Ureter (tissue), 1 donor: ENCODE data around the gene CHST11. TPM values are rescaled to one million over a fixed set of nuclear protein-coding genes. Genes with fewer than 3 reads are reported as not detected.

ENCODE experiments used
- DNase-seq: peaks from one replicate; pipeline ENCODE4 v3.0.0-alpha.2; 2020; ENCODE audit warnings: low spot score
- total RNA-seq: library from RNA; stranded (reverse); gene quantifications from one replicate; pipeline ENCODE4 v1.2.4, GENCODE V29; 2023
- donor health status: DM: yes; HTN: yes; CAD: no.

Gene CHST11
- total RNA-seq, 1 donor from 2014 or later = 10.8 TPM

DNA sequence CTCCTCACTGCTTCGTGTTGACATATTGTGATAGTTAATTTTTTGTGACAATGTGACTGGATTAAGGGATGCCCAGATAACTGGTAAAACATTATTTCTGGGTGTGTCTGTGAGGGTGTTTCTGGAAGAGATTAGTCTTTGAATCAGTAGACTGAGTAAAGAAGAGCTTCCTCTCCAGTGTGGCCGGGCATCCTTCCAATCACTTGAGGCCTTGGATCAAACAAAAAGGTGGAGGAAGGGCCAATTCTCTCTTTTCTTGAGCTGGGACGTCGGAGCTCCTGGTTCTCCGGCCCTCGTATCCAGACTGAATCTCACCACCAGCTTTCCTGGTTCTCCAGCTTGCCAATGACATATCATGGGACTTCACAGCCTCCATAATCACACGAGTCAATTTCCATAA lies 240.4 kb downstream of the CHST11 start:
- no peak for DNase-seq

DNA sequence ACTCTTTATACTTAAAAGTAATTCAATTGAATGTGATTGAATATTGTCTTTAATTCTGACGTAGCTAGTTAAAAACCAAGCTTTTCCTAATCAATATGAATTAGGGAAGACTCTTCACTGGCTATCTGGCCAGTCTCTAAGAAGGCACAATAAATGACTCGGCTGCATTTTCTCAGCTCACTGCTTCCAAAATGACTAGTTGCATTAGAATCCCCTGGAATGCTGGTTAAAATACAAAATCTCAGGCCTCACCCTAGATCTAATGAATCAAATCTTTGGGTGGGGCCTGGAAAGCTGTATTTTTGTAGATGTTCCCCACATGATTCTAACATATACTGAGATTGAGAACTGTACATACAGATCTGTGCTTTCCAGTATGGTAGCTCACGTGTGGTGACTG lies 242.1 kb downstream of the CHST11 start:
- DNase-seq = no peak

- DNase-seq = no peak
Measured at GRCh38 chr12:104699489-104700190, 242.9 kb downstream of the CHST11 start.

- no peak for DNase-seq
Measured at GRCh38 chr12:104700324-104700723, 243.6 kb downstream of the CHST11 start.

DNA sequence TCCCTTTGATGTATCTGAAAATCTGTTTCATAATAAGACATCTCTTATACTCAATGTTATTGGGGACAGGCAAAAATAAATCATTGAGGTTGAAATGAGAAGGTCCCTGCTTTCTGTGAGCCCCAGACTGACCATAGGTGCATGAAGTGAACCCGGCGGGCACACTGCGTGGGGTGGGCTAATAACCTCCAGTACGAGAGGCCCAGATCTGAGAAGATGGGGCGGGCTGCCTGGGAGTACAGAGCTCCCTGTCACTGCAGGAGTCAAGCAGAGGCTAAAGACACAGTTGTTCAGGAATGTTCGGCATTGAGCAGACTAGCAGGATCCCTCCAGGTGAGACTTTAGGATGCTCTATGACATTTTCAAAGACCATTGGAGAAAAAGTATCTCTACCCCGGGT lies 244.6 kb downstream of the CHST11 start:
- DNase-seq = no peak

DNA sequence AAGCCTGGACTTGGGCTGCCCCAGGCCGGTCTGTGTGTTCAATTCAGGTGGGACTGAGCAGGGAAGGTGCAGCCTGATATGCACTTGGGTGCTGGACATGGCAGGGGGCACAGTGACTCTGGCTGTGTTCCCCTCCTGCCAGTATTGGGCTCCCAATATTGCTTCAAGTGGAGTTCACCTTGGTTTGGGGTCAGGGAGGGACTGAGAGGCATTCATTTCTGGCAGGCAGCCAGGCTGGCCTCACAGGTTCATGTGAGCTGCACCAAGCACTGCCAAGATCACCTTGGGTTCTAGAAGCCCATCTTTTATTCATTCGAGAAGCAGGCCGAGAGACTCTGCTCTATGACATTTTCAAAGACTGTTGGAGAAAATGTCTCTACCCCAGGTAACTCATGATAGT lies 245.0 kb downstream of the CHST11 start:
- no peak for DNase-seq

GRCh38 chr12:104702565-104703139 lies 245.9 kb downstream of the CHST11 start:
- no peak for DNase-seq

DNA sequence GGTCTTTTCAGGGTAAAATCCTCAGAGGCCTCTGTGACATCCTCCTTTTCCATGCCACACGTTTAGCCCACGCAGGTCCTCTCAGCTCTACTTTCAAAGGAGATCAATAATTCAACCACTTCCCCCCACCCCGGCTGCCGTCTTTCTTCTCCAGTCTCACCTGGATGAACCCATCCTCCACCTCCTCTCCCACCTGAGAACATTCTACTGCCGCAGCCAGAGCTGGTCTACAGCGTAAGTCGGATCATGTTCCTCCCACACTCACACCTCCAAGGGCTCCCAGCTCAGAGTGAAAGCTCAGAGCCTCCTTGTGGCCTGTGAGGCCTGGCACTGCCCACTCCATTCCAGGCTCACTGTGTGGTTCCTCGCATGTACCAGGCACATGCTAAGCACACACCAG lies 246.6 kb downstream of the CHST11 start:
- no peak for DNase-seq

DNA sequence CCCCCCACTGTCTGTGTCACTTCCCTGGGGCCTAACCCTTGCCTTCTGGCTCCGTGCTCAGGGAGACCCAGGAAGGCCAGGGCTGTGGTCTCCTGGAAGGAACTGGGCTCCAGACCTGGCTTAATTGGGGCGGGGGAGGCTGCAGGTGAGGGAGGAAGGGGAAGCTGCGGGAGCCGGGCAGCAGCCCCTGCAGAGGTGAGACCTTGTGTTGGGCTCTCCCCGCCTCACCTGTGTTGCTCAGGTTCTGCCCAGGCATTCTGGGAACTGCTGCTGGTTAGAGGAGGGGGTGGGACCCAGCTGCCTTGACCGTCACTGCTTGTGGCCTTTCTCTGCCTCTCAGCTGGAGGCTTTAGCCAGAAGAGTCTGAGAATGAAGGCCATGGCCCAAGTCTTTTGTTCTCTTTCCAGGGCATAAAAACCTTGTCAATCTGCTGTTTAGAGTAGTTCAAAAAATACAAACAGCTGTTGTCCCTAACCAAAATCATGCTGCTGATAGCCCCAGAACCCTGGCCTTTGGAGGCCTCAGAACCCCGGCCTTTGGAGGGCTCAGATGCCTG lies 247.6 kb downstream of the CHST11 start:
- DNase-seq = no peak

- DNase-seq = no peak
Measured at GRCh38 chr12:104707194-104707593, 250.4 kb downstream of the CHST11 start.

GRCh38 chr12:104707794-104708558 lies 251.2 kb downstream of the CHST11 start:
- DNase-seq = no peak

DNA sequence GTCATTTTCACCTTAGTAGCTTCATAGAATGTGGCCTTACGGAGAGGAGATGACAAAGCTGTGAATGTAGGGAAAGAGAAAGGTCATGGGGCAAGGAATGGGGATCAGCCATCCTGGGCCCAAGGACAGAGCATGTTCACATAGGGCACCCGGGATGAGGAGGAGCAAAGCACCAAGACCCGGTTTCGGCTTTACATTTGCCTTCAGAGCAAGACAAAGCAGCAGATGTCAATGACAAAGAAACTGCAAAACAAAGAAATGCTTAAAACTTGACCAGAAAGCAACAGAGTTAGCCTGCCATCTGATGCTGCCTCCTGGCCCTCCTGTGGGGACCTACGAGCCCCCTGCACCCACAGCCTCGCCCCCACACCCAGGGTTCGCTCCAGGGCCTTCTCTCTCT lies 252.1 kb downstream of the CHST11 start:
- DNase-seq = no peak

DNA sequence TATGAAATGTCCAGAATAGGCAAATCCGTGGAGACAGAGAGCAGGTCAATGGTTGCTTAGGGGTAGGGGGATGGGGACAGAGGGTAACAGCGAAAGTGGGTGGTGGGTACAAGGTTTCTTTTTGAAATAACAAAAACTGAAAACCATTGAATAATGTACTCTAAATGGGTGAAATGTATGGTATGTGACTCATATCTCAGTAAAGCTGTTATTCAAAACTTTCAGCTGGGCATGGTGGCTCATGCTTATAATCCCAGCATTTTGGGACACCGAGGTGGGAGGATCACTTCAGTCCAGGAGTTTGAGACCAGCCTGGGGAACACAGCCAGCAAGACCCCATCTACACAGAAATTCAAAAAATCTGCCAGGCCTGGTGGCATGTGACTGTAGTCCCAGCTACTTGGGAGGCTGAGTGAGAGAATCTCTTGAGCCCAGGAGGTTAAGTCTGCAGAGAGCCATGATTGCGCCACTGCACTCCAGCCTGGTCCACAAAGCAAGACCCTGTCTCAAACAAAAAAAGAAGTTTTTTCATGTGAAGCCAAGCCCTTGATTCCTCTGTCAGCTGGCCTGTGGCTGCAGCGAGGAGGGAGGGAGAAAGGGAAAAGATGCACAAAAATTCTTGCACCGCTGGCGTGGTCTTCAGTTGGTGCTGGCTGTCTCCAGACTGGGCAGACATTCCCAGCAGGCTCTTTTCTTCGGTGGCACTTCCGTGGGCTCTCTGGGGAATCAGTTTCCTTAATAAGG lies 253.1 kb downstream of the CHST11 start:
- DNase-seq = no peak

GRCh38 chr12:104710940-104711689 lies 254.4 kb downstream of the CHST11 start:
- no peak for DNase-seq

DNA sequence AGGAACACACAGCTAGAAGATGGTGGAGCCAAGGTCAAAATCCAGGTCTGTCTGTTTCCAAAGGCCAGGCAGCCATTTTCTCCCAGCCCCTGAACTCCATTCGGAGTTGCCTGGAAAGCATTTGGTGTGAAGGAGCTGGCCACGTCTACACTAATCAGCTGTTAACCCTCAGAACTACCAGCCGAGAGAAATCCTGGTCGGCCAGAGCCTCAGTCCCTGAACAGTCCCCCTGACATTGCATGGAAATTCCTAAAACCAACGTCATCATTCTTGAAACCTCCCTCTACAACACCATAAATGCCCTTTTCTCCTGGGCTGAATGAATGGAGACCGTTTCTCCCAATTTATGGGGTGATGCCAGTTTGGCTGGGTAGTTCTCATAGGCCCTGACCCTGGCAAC lies 255.7 kb downstream of the CHST11 start:
- DNase-seq = no peak

DNA sequence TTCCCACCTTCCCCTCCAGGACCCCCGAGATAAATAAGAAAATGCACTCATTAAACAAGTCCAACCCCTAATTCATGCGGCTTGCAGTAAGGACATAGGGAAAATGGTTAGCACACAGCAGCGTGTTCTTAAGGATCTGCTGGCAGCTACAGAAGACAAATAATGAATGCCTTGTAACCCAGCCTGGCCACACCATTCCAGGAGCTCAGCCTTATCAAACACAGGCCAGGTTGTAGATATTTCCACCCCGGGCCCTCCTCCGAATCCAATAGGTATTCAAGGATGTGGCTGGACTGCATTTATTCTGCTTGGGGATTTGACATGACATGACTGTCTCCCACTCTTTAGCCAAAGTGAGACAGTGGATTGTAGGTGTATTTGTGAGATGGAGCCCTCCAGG lies 256.2 kb downstream of the CHST11 start:
- DNase-seq = no peak

- no peak for DNase-seq
Measured at GRCh38 chr12:104713444-104713843, 256.7 kb downstream of the CHST11 start.

DNA sequence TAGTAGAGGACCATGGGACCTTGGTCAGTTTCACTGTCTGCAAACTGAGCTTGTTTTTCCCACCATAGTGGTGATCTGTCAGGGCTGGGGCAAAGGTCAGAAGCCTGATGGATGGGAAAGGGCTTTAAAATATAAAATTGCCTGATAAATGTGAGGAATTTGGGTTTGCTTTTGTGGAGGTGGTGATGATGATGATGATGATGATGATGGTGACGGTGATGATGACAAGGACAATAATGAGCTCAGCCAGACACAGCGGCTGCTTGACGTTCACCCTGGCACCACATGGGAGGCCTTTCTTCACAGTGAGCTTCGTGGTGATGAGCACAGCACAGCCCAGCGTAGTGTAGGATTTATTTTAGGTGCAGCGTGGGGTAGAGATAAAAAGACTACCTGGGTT lies 257.6 kb downstream of the CHST11 start:
- no peak for DNase-seq

DNA sequence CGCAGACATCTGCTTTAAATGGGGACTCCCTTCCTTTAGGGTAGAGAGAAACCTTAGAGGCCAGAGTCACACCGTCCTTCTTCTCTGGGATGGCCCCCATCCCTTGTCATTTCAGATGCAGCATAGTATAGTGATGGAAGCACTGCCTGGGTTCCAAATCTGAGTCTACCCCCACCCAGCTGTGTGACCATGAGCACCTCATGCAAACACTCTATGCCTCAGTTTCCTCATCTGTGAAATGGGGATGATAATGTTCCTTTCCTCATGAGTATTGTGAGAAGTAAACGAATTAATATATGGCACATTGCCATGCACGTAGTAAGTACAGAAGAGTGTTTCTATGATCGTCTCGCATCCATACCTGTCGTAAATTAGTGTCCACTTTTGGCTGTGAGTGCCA lies 259.4 kb downstream of the CHST11 start:
- no peak for DNase-seq

- no peak for DNase-seq
Measured at GRCh38 chr12:104718304-104718929, 261.7 kb downstream of the CHST11 start.
